DOHH2 (cell line): ENCODE results near the gene EZH2.

ENCODE experiments used
- H3F3A ChIP-seq: fragments of 200-600 bp; sonication (generic), shearing (Covaris generic); 2 replicates; pipeline ENCODE4 v1.6.0; 2016; ENCODE audit warnings: antibody characterized with exemption, mild to moderate bottlenecking; ENCODE audit not compliant: control insufficient read depth, insufficient read depth
- H3K27ac ChIP-seq: fragments of 200-600 bp; sonication (generic); 2 replicates; pipeline ENCODE4 v1.5.1; 2014; ENCODE audit warnings: low read depth, mild to moderate bottlenecking, low read length, moderate library complexity
- H3K27me3 ChIP-seq: fragments of 200-600 bp; sonication (generic); 2 replicates; pipeline ENCODE4 v1.6.1; 2014; ENCODE audit warnings: mild to moderate bottlenecking, low read length, mixed read lengths; ENCODE audit not compliant: control insufficient read depth
- H3K36me3 ChIP-seq: fragments of 200-600 bp; sonication (generic); 2 replicates; pipeline ENCODE4 v1.6.1; 2014; ENCODE audit warnings: mild to moderate bottlenecking, low read length, moderate library complexity, mixed read lengths; ENCODE audit not compliant: control insufficient read depth
- H3K4me1 ChIP-seq: fragments of 200-600 bp; sonication (generic); 2 replicates; pipeline ENCODE4 v1.6.1; 2014; ENCODE audit warnings: mild to moderate bottlenecking, low read length, mixed read lengths; ENCODE audit not compliant: control insufficient read depth
- H3K4me2 ChIP-seq: fragments of 200-600 bp; sonication (generic); 2 replicates; pipeline ENCODE4 v1.6.0; 2014; ENCODE audit warnings: mild to moderate bottlenecking, low read length, moderate library complexity
- H3K4me3 ChIP-seq: fragments of 200-600 bp; sonication (generic); 2 replicates; pipeline ENCODE4 v1.5.1; 2014; ENCODE audit warnings: mild to moderate bottlenecking, low read length, mixed read lengths
- H3K79me2 ChIP-seq: fragments of 200-600 bp; sonication (generic); 2 replicates; pipeline ENCODE4 v1.6.1; 2014; ENCODE audit warnings: mild to moderate bottlenecking, low read length, mixed read lengths; ENCODE audit not compliant: control insufficient read depth
- H3K9me2 ChIP-seq: fragments of 200-600 bp; sonication (generic); replicated peaks from 2 replicates; pipeline ENCODE4 v1.6.1; 2014; ENCODE audit warnings: mild to moderate bottlenecking, low read length, mixed read lengths; ENCODE audit not compliant: control insufficient read depth
- H3K9me3 ChIP-seq: fragments of 200-600 bp; sonication (generic); 2 replicates; pipeline ENCODE4 v1.6.1; 2014; ENCODE audit warnings: antibody characterized with exemption, low read length, mixed read lengths; ENCODE audit not compliant: control insufficient read depth, insufficient read depth
- H4K20me1 ChIP-seq: fragments of 200-600 bp; sonication (generic); 2 replicates; pipeline ENCODE4 v1.6.0; 2014; ENCODE audit warnings: low read depth, mild to moderate bottlenecking, antibody characterized with exemption, low read length, moderate library complexity; ENCODE audit not compliant: control insufficient read depth, insufficient read depth
- CTCF ChIP-seq: fragments of 200-600 bp; sonication (generic); IDR thresholded peaks from one replicate; pipeline ENCODE4 v1.5.1; 2014; ENCODE audit warnings: antibody characterized with exemption, mild to moderate bottlenecking, low read depth, low read length; ENCODE audit not compliant: poor library complexity, severe bottlenecking
- EZH2phosphoT487 ChIP-seq: fragments of 200-600 bp; sonication (generic); IDR thresholded peaks from 2 replicates; pipeline ENCODE4 v1.6.1; 2017; ENCODE audit warnings: borderline replicate concordance, mild to moderate bottlenecking, antibody characterized with exemption, low read length, moderate library complexity, mixed read lengths

EZH2 gene

GRCh38 chr7:148835854-148836253 is 48.2 kb downstream of the EZH2 start:
- Histone ChIP-seq H3K9me3 (no peaks in the 10 kb centered on the region), H3F3A (0 out of 2 replicates have a peak, but pooled peaks cover 3% of the 10 kb centered on the region), H3K36me3 (peaks cover 82% of the 10 kb centered on the region), H3K9me2 (no peaks in the 10 kb centered on the region), H3K79me2 (peaks cover 91% of the 10 kb centered on the region), H3K27ac (no peak overlapping the region), H3K4me2 (no peak overlapping the region), H3K4me1 (0 out of 2 replicates have a peak, but pooled peaks cover 3% of the 10 kb centered on the region), H3K4me3 (no peak overlapping the region), H4K20me1 (peaks cover 27% of the 10 kb centered on the region), H3K27me3 (no peaks in the 10 kb centered on the region)
- no peak for TF ChIP-seq EZH2phosphoT487
- no peak for TF ChIP-seq CTCF

DNA sequence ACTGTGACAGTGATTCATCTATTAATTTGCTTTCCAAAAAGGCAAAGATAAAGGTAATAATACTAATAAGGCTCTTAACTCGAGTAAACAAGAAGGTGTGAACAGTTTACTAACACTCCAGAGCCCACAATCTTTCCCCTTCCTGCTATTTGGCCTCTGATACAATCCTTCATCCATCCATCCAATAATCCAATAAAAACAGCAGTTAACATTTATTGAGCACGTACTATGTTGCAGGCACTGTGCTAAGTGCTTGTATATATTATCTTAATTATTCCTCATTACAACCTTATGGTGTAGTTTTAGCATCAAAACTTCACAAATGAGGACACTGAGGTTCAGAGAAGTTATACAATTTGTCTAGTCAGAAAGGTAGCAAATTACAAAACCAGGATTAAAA is 49.5 kb downstream of the EZH2 start:
- peaks cover 87% of the 10 kb centered on the region for H3K36me3 ChIP-seq
- H3K4me2 ChIP-seq = no peak overlapping the region
- no peak overlapping the region for H3K27ac ChIP-seq
- peaks cover 27% of the 10 kb centered on the region for H4K20me1 ChIP-seq
- no peaks in the 10 kb centered on the region for H3K4me1 ChIP-seq
- no peaks in the 10 kb centered on the region for H3K9me2 ChIP-seq
- 0 out of 2 replicates have a peak, but pooled peaks cover 3% of the 10 kb centered on the region for H3F3A ChIP-seq
- H3K79me2 ChIP-seq = peaks cover 90% of the 10 kb centered on the region
- TF ChIP-seq EZH2phosphoT487 (no peak), CTCF (no peak)
- no peaks in the 10 kb centered on the region for H3K9me3 ChIP-seq
- H3K27me3 ChIP-seq = no peaks in the 10 kb centered on the region
- no peak overlapping the region for H3K4me3 ChIP-seq

GRCh38 chr7:148831782-148832181 is 52.3 kb downstream of the EZH2 start:
- H4K20me1 ChIP-seq = peaks cover 13% of the 10 kb centered on the region
- no peak overlapping the region for H3K4me2 ChIP-seq
- H3K27ac ChIP-seq = no peak overlapping the region
- no peaks in the 10 kb centered on the region for H3K9me2 ChIP-seq
- TF ChIP-seq EZH2phosphoT487 (no peak), CTCF (no peak)
- no peak overlapping the region for H3K4me3 ChIP-seq
- peaks cover 91% of the 10 kb centered on the region for H3K36me3 ChIP-seq
- peaks cover 10% of the 10 kb centered on the region; the same call in 1 of the 2 replicates for H3F3A ChIP-seq
- no peaks in the 10 kb centered on the region for H3K27me3 ChIP-seq
- peaks cover 62% of the 10 kb centered on the region for H3K79me2 ChIP-seq
- no peaks in the 10 kb centered on the region for H3K4me1 ChIP-seq
- H3K9me3 ChIP-seq = no peaks in the 10 kb centered on the region
